ENCODE results near the gene AKR1D1.
"Not testable (repeated sequence)": the region's sequence is repeated elsewhere in the genome, so short reads cannot be mapped to it uniquely, and the experiment has no call there.

- not testable (repeated sequence) for TF ChIP-seq RELA (IDR thresholded peaks at IDR 0.05; ENCODE audit: borderline replicate concordance, partially characterized antibody); POLR2A (IDR thresholded peaks at IDR 0.05; ENCODE audit: low read depth, low read length); TCF3 (IDR thresholded peaks at IDR 0.05; ENCODE audit: borderline replicate concordance, insufficient read depth, low read depth, low read length); MXI1 (IDR thresholded peaks at IDR 0.05; ENCODE audit: low read depth, low read length); CTCF (IDR thresholded peaks at IDR 0.05 in 2 of 3, conservative IDR thresholded peaks at IDR 0.05 in 1 of 3; ENCODE audit: control insufficient read depth in 2 of 3, extremely low read depth in 1 of 3, insufficient read depth in 1 of 3, low read depth in 3 of 3, low read length in 3 of 3); ASH2L (IDR thresholded peaks at IDR 0.05; ENCODE audit: borderline replicate concordance, low read depth); MAX (IDR thresholded peaks at IDR 0.05; ENCODE audit: low read depth, low read length); FOS (IDR thresholded peaks at IDR 0.05; ENCODE audit: borderline replicate concordance, extremely low read depth, insufficient read length); NFYB (IDR thresholded peaks at IDR 0.05; ENCODE audit: insufficient read depth, low read depth, low read length); LARP7 (IDR thresholded peaks at IDR 0.05); ETV6 (conservative IDR thresholded peaks at IDR 0.05 in 1 of 2, IDR thresholded peaks at IDR 0.05 in 1 of 2; ENCODE audit: borderline replicate concordance in 1 of 2, low read depth in 1 of 2); ZBTB33 (IDR thresholded peaks at IDR 0.05)
- TF ChIP-seq, protein P1, sequence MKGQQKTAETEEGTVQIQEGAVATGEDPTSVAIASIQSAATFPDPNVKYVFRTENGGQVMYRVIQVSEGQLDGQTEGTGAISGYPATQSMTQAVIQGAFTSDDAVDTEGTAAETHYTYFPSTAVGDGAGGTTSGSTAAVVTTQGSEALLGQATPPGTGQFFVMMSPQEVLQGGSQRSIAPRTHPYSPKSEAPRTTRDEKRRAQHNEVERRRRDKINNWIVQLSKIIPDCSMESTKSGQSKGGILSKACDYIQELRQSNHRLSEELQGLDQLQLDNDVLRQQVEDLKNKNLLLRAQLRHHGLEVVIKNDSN (IDR thresholded peaks at IDR 0.05; ENCODE audit: borderline replicate concordance, extremely low read length, insufficient read depth, low read depth, low read length): not testable (repeated sequence)
Measured at GRCh38 chr7:138146221-138146620, 70.0 kb downstream of the AKR1D1 start.

All from GM12878 (cell line).